OCI-LY7 (cell line): ENCODE data around the gene SLC12A8. TPM values are rescaled to one million over a fixed set of nuclear protein-coding genes. Genes with fewer than 3 reads are reported as not detected.

Source experiments
- BruUV-seq: library from RNA; stranded (reverse); fragments of 400-500 nt; replicated peaks from 2 replicates; lab custom pipeline; 2021; lab: Mats Ljungman, UMichigan
- CTCF ChIA-PET: fragments of 300-600 bp; sonication (Branson Sonifier 250); formaldehyde crosslinking; loops from one replicate; lab custom pipeline; 2022; ENCODE audit warnings: antibody characterized with exemption; ENCODE audit not compliant: unreplicated experiment; lab: Charles Lee
- POLR2A ChIA-PET: fragments of 300-600 bp; sonication (Branson Sonifier 250); formaldehyde crosslinking; loops from one replicate; lab custom pipeline; 2022; ENCODE audit warnings: antibody characterized with exemption; lab: Charles Lee
- DNase-seq: peaks from one replicate; pipeline ENCODE4 v3.0.0-alpha.2; 2015; ENCODE audit warnings: low spot score
- H2AFZ ChIP-seq: fragments of 200-600 bp; sonication (generic), shearing (Covaris generic); 2 replicates; pipeline ENCODE4 v1.6.1; 2014; ENCODE audit warnings: mild to moderate bottlenecking, antibody characterized with exemption, low read length, moderate library complexity
- H3K27ac ChIP-seq: fragments of 200-600 bp; sonication (generic); 2 replicates; pipeline ENCODE4 v1.5.1; 2014; ENCODE audit warnings: mixed run types, low read depth, mild to moderate bottlenecking, moderate library complexity, low read length, inconsistent platforms; ENCODE audit not compliant: poor library complexity, severe bottlenecking
- H3K36me3 ChIP-seq: fragments of 200-600 bp; sonication (generic); 2 replicates; pipeline ENCODE4 v1.6.1; 2014; ENCODE audit warnings: mild to moderate bottlenecking, antibody characterized with exemption, low read length, moderate library complexity, mixed read lengths; ENCODE audit not compliant: insufficient read depth
- H3K4me1 ChIP-seq: fragments of 200-600 bp; sonication (generic); 2 replicates; pipeline ENCODE4 v1.5.1; 2014; ENCODE audit warnings: mild to moderate bottlenecking, low read length; ENCODE audit not compliant: insufficient read depth, poor library complexity, severe bottlenecking
- H3K4me2 ChIP-seq: fragments of 200-600 bp; sonication (generic); 2 replicates; pipeline ENCODE4 v1.6.1; 2014; ENCODE audit warnings: mild to moderate bottlenecking, low read length
- H3K4me3 ChIP-seq: fragments of 200-600 bp; sonication (generic); 2 replicates; pipeline ENCODE4 v1.5.1; 2014; ENCODE audit warnings: mild to moderate bottlenecking, low read depth, low read length; ENCODE audit not compliant: poor library complexity, severe bottlenecking
- H3K79me2 ChIP-seq: fragments of 200-600 bp; sonication (generic); 2 replicates; pipeline ENCODE4 v1.6.1; 2016; ENCODE audit warnings: low read depth, mild to moderate bottlenecking, low read length, moderate library complexity, mixed read lengths; ENCODE audit not compliant: insufficient read depth
- H3K9me2 ChIP-seq: fragments of 200-600 bp; sonication (generic); 2 replicates; pipeline ENCODE4 v1.6.1; 2016; ENCODE audit warnings: mild to moderate bottlenecking, low read length, mixed read lengths; ENCODE audit not compliant: insufficient read depth
- H3K9me3 ChIP-seq: fragments of 200-600 bp; sonication (generic); 2 replicates; pipeline ENCODE4 v1.6.1; 2014; ENCODE audit warnings: mild to moderate bottlenecking, mixed run types, low read length, mixed read lengths
- H4K20me1 ChIP-seq: fragments of 200-600 bp; sonication (generic); 2 replicates; pipeline ENCODE4 v1.6.1; 2014; ENCODE audit warnings: mild to moderate bottlenecking, antibody characterized with exemption, low read length, moderate library complexity, mixed read lengths; ENCODE audit not compliant: insufficient read depth
- EZH2phosphoT487 ChIP-seq: fragments of 200-600 bp; sonication (generic); IDR thresholded peaks from 2 replicates; pipeline ENCODE4 v1.6.1; 2018; ENCODE audit warnings: low read depth, borderline replicate concordance, mild to moderate bottlenecking, mixed run types, antibody characterized with exemption, low read length, moderate library complexity, mixed read lengths
- intact Hi-C: fragments of 100-400 bp; cut with micrococcal nuclease; formaldehyde crosslinking; loops from one replicate; pipeline ENCODE4 v1.10.0; 2022; ENCODE audit not compliant: unreplicated experiment
- total RNA-seq, 2 experiments: library from RNA; depleted of rRNA in 1 of 2; stranded (reverse); fragments of >200 nt in 1 of 2; shearing (Covaris generic) in 1 of 2; gene quantifications; 2 replicates each; pipeline ENCODE4 v1.2.3, GENCODE V29; 2014 to 2022
- TF ChIP-seq, protein P1 (sequence below): fragments of 200-600 bp; sonication (generic); conservative IDR thresholded peaks from 2 replicates; pipeline ENCODE4 v1.5.1; 2014; ENCODE audit warnings: mild to moderate bottlenecking, antibody characterized with exemption, low read length, moderate library complexity, mixed read lengths

The SLC12A8 gene
- total RNA-seq, 2 experiments from 2014 or later = 0.84 to 1.0 TPM

DNA sequence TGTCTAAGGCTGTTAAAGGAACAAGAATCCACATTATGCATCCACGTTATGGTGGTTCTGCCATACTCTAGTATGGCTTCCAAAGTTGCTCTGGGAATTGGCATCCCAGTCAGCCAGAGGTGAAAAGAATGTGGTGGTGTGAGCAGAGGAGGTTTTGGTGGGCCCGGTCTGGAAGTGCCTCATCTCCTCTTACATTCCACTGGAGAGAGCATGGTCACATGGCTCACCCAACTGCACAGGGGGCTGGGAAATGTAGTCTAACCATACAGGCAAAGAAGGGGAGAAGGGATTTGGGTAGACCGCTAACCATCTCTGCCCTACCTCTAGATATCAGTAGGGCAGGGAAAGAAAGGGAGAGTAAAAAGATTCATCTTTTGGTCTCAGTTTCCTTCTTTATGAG lies 153.6 kb downstream of the SLC12A8 start:
- no peaks in the 10 kb centered on the region for H3K9me3 ChIP-seq
- H3K79me2 ChIP-seq = no peaks in the 10 kb centered on the region
- no peak for TF ChIP-seq EZH2phosphoT487
- TF ChIP-seq, protein P1, sequence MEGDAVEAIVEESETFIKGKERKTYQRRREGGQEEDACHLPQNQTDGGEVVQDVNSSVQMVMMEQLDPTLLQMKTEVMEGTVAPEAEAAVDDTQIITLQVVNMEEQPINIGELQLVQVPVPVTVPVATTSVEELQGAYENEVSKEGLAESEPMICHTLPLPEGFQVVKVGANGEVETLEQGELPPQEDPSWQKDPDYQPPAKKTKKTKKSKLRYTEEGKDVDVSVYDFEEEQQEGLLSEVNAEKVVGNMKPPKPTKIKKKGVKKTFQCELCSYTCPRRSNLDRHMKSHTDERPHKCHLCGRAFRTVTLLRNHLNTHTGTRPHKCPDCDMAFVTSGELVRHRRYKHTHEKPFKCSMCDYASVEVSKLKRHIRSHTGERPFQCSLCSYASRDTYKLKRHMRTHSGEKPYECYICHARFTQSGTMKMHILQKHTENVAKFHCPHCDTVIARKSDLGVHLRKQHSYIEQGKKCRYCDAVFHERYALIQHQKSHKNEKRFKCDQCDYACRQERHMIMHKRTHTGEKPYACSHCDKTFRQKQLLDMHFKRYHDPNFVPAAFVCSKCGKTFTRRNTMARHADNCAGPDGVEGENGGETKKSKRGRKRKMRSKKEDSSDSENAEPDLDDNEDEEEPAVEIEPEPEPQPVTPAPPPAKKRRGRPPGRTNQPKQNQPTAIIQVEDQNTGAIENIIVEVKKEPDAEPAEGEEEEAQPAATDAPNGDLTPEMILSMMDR = no peak
- no peaks in the 10 kb centered on the region for H3K9me2 ChIP-seq
- ChIA-PET CTCF (no interaction called here), POLR2A (interaction anchor here (0.8 kb wide), 1 partner anchor 365 kb away, joined by 3 read pairs; no protein-coding TSS in a partner anchor)
- intact Hi-C loops = loop anchor here (10.0 kb wide), 1 partner anchor 536 kb away; the partner anchor contains the start of gene OSBPL11
- H4K20me1 ChIP-seq = no peaks in the 10 kb centered on the region
- H3K4me1 ChIP-seq = peaks cover 9% of the 10 kb centered on the region
- no peak overlapping the region for H2AFZ ChIP-seq
- H3K27ac ChIP-seq = no peak overlapping the region
- no peak for DNase-seq
- no TSS peak for BruUV-seq
- no peaks in the 10 kb centered on the region for H3K36me3 ChIP-seq
- no peak overlapping the region for H3K4me2 ChIP-seq
- H3K4me3 ChIP-seq = no peak overlapping the region

DNA sequence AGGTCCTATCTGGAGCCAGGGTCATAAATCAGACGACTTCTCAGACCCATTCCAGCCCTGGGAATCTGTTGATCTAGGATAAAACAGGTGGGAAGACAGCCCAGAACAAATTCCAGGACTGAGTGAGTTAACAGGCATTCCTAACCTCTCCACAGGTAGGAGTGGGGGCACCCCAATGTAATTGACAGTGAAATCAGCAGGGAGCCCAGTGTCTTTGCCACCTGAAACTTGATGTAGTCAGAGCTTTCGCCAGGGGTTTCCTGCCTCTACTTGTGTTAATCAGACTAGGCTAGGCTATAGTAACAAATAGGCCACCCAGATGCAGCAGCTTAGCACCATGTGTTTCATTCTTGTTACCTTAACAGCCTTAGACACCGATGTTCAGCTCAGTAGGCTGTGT lies 154.0 kb downstream of the SLC12A8 start:
- Histone ChIP-seq H4K20me1 (no peaks in the 10 kb centered on the region), H2AFZ (no peak overlapping the region), H3K4me2 (no peak overlapping the region), H3K79me2 (no peaks in the 10 kb centered on the region), H3K4me1 (peaks cover 9% of the 10 kb centered on the region), H3K9me2 (no peaks in the 10 kb centered on the region), H3K36me3 (no peaks in the 10 kb centered on the region), H3K4me3 (no peak overlapping the region), H3K27ac (no peak overlapping the region), H3K9me3 (no peaks in the 10 kb centered on the region)
- intact Hi-C loops = loop anchor here (10.0 kb wide), 1 partner anchor 536 kb away; the partner anchor contains the start of gene OSBPL11
- BruUV-seq = no TSS peak
- no peak for TF ChIP-seq EZH2phosphoT487
- TF ChIP-seq, protein P1 = no peak
- no peak for DNase-seq
- ChIA-PET CTCF (no interaction called here), POLR2A (interaction anchor here (0.8 kb wide), 1 partner anchor 366 kb away, joined by 3 read pairs; no protein-coding TSS in a partner anchor)

DNA sequence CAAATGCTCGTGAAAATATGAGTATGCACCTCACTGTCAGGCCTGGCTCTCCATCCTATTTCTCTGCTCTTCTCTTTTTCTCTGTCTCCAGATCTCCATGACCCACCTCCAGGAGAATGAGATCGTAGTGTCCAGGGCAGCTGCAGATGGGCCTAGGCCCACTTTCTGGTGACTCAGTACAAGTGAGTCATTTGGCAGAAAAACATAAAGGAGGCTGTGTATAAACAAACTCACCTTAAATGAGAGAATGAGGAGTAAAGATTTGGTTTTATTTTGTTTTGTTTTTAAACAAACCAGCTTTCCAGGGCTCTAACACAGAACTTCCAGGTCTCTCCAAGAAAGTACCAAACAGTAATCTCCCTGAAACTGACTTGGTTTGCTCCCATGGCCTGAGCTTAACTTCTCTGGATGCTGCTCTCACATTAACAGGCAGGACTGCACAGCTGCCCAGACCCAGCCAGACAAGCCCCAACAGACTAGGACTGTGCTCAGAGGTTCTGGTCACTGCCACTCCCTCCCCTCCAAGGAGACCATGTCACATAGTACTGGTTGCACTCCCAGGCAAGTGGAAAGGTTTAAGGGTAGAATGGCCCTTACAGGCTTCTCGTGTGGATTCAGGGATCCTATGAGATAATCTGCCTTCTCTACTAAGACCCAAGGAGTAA lies 155.2 kb downstream of the SLC12A8 start:
- Histone ChIP-seq H3K9me2 (no peaks in the 10 kb centered on the region), H2AFZ (no peak overlapping the region), H3K9me3 (no peaks in the 10 kb centered on the region), H4K20me1 (no peaks in the 10 kb centered on the region; the same call in 1 of the 2 replicates), H3K4me3 (no peak overlapping the region), H3K27ac (no peak overlapping the region), H3K4me1 (peaks cover 14% of the 10 kb centered on the region), H3K36me3 (no peaks in the 10 kb centered on the region), H3K4me2 (no peak overlapping the region), H3K79me2 (no peaks in the 10 kb centered on the region)
- ChIA-PET CTCF (no interaction called here), POLR2A (interaction anchor here (0.6 kb wide), 1 partner anchor 200 kb away, joined by 5 read pairs; no protein-coding TSS in a partner anchor)
- DNase-seq = no peak
- intact Hi-C loops = loop anchor here (10.0 kb wide), 1 partner anchor 537 kb away; the partner anchor contains the start of gene OSBPL11
- TF ChIP-seq EZH2phosphoT487 = no peak
- TF ChIP-seq, protein P1 = no peak
- BruUV-seq = no TSS peak
